Measurements from ENCODE around the gene ARL8B.
"Not testable (repeated sequence)": the region's sequence is repeated elsewhere in the genome, so short reads cannot be mapped to it uniquely, and the experiment has no call there.

ARL8B gene

GRCh38 chr3:5095886-5096285 lies 26.2 kb upstream of the ARL8B start:
- DNase-seq (ENCODE audit: low read depth), result no peak
- no peak overlapping the region for H3K4me3 ChIP-seq (ENCODE audit: low read depth, low read length)
- TF ChIP-seq, protein P1, sequence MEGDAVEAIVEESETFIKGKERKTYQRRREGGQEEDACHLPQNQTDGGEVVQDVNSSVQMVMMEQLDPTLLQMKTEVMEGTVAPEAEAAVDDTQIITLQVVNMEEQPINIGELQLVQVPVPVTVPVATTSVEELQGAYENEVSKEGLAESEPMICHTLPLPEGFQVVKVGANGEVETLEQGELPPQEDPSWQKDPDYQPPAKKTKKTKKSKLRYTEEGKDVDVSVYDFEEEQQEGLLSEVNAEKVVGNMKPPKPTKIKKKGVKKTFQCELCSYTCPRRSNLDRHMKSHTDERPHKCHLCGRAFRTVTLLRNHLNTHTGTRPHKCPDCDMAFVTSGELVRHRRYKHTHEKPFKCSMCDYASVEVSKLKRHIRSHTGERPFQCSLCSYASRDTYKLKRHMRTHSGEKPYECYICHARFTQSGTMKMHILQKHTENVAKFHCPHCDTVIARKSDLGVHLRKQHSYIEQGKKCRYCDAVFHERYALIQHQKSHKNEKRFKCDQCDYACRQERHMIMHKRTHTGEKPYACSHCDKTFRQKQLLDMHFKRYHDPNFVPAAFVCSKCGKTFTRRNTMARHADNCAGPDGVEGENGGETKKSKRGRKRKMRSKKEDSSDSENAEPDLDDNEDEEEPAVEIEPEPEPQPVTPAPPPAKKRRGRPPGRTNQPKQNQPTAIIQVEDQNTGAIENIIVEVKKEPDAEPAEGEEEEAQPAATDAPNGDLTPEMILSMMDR (IDR thresholded peaks at IDR 0.05; ENCODE audit: insufficient read depth, low read depth, low read length, missing control alignments), result no peak

DNA sequence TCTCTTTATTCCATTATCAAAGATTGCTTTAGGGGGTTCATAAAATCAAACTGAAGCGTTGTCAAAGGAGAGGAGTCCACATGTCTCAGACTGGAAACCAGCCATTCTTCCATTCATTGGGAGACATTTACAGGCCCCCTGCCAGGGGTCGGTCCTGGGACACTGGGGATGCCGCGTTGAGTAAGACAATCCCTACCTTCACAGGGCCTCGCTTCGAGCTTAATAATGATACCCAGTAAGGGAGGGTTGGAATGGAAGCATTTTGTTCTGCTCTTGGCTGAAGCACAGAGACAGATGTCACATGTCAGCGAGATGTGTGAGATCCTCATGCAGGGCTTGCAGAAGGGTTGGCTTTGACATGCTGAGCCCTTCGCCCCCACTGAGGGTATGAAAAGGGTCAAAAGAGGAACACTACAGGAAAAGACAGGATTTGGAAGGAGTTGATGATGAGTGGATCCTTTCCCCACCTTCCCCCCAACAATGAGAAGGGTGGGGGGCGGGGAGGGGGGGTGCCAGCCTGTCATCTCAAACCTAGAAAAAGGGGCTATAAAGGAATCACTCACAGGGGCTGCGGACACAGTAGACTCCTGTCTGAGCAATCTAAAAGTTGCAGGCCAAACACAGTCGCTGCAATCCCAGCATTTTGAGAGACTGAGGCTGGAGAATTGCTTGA lies 25.6 kb upstream of the ARL8B start:
- H3K4me3 ChIP-seq (ENCODE audit: low read depth, low read length), result no peak overlapping the region
- TF ChIP-seq, protein P1 (IDR thresholded peaks at IDR 0.05; ENCODE audit: insufficient read depth, low read depth, low read length, missing control alignments), result no peak
- no peak for DNase-seq (ENCODE audit: low read depth)

DNA sequence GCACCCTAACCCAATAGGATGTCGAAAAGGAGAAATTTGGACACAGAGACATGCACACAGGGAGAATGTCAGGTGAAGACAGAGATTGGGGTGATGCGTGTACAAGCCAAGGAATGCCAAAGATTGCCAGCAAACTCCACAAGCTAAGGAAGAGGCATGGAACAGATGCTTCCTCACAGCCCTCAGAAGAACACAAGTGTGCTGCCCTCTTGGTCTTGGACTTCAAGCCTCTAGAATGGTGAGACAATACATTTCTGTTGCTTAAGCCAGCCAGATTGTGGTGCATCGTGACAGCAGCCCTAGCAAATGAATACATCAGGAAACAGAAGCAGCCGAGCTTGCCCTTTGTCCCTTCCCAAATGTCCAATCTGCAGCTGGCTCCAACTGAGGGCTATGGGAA lies 23.7 kb upstream of the ARL8B start:
- DNase-seq (ENCODE audit: low read depth), result no peak
- no peak overlapping the region for H3K4me3 ChIP-seq (ENCODE audit: low read depth, low read length)
- TF ChIP-seq, protein P1 (IDR thresholded peaks at IDR 0.05; ENCODE audit: insufficient read depth, low read depth, low read length, missing control alignments), result no peak

GRCh38 chr3:5102532-5102931 lies 19.6 kb upstream of the ARL8B start:
- H3K4me3 ChIP-seq (ENCODE audit: low read depth, low read length), result no peak overlapping the region
- TF ChIP-seq, protein P1 (IDR thresholded peaks at IDR 0.05; ENCODE audit: insufficient read depth, low read depth, low read length, missing control alignments), result no peak
- DNase-seq (ENCODE audit: low read depth), result no peak

GRCh38 chr3:5103743-5104142 lies 18.3 kb upstream of the ARL8B start:
- H3K4me3 ChIP-seq (ENCODE audit: low read depth, low read length), result no peak overlapping the region
- TF ChIP-seq, protein P1 (IDR thresholded peaks at IDR 0.05; ENCODE audit: insufficient read depth, low read depth, low read length, missing control alignments), result no peak
- no peak for DNase-seq (ENCODE audit: low read depth)

- no peak for DNase-seq (ENCODE audit: low read depth)
- TF ChIP-seq, protein P1 (IDR thresholded peaks at IDR 0.05; ENCODE audit: insufficient read depth, low read depth, low read length, missing control alignments), result no peak
- H3K4me3 ChIP-seq (ENCODE audit: low read depth, low read length), result no peak overlapping the region
Measured at GRCh38 chr3:5105050-5105449, 17.0 kb upstream of the ARL8B start.

DNA sequence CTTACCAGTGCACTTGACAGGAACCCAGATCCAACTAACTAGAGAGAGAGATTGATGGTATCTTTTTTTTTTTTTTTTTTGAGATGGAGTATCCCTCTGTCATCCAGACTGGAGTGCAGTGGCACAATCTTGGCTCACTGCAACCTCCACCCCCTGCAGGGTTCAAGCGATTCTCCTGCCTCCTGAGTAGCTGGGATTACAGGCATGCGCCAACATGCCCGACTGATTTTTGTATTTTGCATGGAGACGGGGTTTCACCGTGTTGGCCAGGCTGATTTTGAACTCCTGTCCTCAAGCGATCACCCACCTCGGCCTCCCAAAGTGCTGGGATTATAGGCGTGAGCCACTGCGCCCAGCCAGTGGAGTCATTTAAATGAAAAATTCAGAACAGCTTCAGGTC lies 15.7 kb upstream of the ARL8B start:
- H3K4me3 ChIP-seq (ENCODE audit: low read depth, low read length); DNase-seq (ENCODE audit: low read depth): not testable (repeated sequence)

DNA sequence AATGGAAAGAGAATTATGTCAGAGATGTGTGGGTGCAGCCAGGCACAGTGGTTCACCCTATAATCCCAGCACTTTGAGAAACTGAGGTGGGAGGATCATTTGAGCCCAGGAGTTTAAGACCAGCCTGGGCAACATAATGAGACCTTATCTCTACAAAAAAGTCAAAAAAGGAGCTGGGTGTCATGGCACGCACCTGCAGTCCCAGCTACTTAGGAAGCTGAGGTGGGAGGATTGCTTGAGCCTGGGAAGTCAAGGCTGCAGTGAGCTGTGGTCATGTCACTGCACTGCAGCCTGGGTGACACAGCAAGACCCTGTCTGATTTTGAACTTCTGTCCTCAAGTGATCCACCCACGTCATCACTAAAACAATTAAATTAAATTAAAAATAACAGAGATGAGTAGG lies 15.2 kb upstream of the ARL8B start:
- not testable (repeated sequence) for H3K4me3 ChIP-seq (ENCODE audit: low read depth, low read length); DNase-seq (ENCODE audit: low read depth)

Measured in GM12865 (cell line).